Cardiac fibroblast (primary cell): ENCODE results near the gene PRKAR1A.

ENCODE experiments used
- DNase-seq, 2 donors: peaks; one replicate each; pipeline versions ENCODE4 v3.0.0 to v3.0.0-alpha.2; 2010; ENCODE audit warnings: low read depth in 2 of 2
- H3K4me3 ChIP-seq, 2 donors: replicated peaks in 1 of 2; 1 replicate in 1 of 2; 2 replicates in 1 of 2; pipeline ENCODE4 v1.5.1; 2011; ENCODE audit warnings: low read depth in 2 of 2, low read length in 2 of 2, mild to moderate bottlenecking in 2 of 2, moderate library complexity in 1 of 2
- CTCF ChIP-seq: IDR thresholded peaks from one replicate; pipeline ENCODE4 v1.5.1; 2011; ENCODE audit warnings: low read depth, mild to moderate bottlenecking, low read length, inconsistent platforms

The PRKAR1A gene

DNA sequence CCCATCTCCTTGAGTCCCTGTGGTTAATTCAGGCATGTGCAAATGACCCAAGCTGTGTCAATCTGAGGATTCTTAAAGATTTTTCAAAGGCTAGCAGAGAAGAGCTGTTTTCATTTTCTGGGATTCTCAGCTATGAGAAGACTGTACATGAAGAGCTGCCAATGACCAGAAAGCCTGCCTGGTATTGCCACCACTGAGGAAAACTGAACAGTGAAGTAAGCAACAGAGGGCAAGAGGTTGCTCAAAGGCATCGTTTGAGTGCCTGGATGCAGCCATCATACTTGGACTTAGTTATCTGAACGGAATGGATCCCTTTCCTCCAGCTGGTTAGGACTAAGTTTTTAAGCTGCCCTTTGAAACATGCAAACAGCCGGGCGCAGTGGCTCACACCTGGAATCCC, 50.5 kb downstream of the PRKAR1A start:
- no peak for DNase-seq
- H3K4me3 ChIP-seq: no peak overlapping the region
- TF ChIP-seq CTCF: no peak

DNA sequence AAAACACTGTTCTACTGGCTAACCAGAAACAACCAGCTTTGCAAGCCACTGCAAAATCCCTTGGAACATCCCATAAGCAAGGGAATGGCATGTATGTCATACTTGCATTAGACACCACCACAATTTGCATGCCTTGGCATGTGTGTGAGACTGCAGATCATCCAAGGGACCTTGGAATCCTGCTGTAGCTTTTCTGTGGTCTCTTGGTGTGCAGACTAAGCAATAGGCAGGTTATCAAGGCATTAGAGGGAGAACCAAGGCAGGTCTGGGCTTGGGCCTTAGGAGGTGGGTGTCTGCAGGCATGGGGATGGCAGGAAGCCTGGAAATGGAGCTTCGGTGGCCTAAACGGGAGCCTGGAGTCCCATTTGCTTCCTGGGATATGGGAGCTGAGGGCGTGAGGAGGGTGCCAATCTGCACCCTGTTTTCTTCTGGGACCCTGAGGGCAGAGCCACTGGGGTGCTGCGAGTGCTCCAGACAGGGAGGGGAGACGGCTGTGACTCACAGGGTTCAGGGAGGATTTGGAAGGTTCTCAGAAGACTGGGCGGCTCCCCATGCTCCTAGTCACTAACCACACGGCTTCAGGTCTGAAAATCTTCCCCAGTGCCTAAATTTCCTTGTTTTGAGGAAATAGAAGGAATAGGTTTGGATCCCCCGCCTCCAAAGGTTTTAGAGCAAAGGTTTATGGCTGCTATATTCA, 52.3 kb downstream of the PRKAR1A start:
- no peak overlapping the region for H3K4me3 ChIP-seq
- no peak for DNase-seq
- no peak for TF ChIP-seq CTCF

DNA sequence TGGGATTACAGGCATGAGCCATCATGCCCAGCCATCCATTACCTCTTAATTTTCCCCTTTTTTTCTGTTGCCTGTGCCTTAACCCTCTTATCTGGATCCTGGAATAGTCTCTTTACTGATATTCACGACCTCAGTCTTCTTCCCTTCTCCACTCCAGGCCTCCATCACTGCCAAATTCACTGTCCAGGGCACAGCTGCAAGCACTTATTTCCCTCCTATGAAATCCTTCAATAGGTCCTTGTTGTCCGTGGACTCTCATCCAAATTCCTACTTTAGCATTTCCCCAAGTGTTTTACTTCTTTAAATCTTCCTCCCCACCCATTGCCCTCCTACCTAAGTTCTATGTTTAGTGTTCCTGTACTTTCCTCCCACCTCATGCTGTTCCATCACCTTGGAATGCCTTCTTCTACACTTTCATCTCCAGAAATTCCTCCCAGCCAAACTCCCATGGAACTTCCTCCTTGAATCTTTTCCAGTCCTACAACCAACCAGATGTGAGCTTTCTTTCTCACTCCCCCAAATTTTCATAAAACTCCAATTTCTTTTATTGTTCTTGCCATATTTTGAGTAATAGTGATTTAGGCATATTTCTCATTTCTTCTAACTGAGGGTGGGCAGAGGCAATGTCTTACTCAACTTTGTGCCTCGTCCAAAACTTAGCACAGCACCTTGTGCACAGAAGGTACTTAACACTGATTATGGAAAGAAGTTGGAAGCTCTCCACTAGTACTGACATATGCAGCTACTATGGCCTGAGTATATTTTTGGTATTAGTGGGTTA, 53.6 kb downstream of the PRKAR1A start:
- TF ChIP-seq CTCF: no peak
- H3K4me3 ChIP-seq: no peak overlapping the region
- DNase-seq: peak in 1 of 2 donors; percentile 34

- TF ChIP-seq CTCF: no peak
- DNase-seq: no peak
- H3K4me3 ChIP-seq: no peak overlapping the region
These were observed 54.2 kb downstream of the PRKAR1A start for GRCh38 chr17:68566442-68566738.

GRCh38 chr17:68567035-68567434, 54.8 kb downstream of the PRKAR1A start:
- no peak for DNase-seq
- H3K4me3 ChIP-seq: no peak overlapping the region
- no peak for TF ChIP-seq CTCF

DNA sequence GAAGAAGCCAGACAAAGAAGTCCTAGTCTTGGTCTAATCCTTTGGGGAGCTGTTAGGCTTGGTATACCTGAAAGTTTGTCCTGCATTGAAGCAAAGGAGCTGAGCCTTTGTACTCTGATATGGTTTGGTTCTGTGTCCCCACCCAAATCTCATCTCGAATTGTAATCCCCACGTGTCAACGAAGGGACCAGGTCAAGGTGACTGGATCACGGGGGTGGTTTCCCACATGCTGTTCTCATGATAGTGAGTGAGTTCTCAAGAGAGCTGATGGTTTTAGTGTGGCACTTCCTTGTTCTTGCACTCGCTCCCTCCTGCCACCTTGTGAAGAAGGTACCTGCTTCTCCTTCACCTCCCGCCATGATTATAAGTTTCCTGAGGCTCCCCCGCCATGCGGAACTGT, 55.4 kb downstream of the PRKAR1A start:
- no peak for TF ChIP-seq CTCF
- DNase-seq: no peak

More for the DNA sequence above, 55.4 kb downstream of the PRKAR1A start:
- no peak overlapping the region for H3K4me3 ChIP-seq
